Fibroblast of the aortic adventitia (primary cell): ENCODE results near the gene FAM83D. TPM values are rescaled to one million over a fixed set of nuclear protein-coding genes. Genes with fewer than 3 reads are reported as not detected.

Source experiments
- DNase-seq: peaks from one replicate; pipeline ENCODE4 v3.0.0-alpha.2; 2010; ENCODE audit warnings: low read depth
- H3K4me3 ChIP-seq: 2 replicates; pipeline ENCODE4 v1.5.1; 2011; ENCODE audit warnings: low read depth, mild to moderate bottlenecking, control low read depth, low read length, moderate library complexity
- total RNA-seq: library from RNA; depleted of rRNA; stranded (reverse); fragments of >200 nt; gene quantifications from 2 replicates; pipeline ENCODE4 v1.2.3, GENCODE V29; 2012; ENCODE audit warnings: low replicate concordance
- TF ChIP-seq, protein P1 (sequence below): IDR thresholded peaks from 2 replicates; pipeline ENCODE4 v1.5.1; 2011; ENCODE audit warnings: mild to moderate bottlenecking, low read length, control low read depth, inconsistent platforms; ENCODE audit not compliant: insufficient read depth

Gene FAM83D
- total RNA-seq, 1 donor, result 16.7 TPM

DNA sequence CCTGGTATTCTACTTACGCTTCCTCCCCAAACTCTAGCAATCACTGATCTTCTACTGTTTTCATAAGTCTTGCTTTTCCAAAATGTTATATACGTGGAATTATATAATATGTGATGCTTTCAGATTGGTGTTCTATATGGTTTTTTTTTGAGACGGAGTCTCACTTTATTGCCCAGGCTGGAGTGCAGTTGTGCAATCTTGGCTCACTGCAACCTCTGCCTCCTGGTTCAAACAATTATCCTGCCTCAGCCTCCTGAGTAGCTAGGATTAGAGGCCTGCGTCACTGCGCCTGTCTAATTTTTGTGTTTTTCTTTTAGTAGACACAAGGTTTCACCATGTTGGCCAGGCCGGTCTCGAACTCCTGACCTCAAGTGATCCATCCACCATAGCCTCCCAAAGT lies 10.9 kb upstream of the FAM83D start:
- H3K4me3 ChIP-seq, result no peak overlapping the region
- TF ChIP-seq, protein P1, sequence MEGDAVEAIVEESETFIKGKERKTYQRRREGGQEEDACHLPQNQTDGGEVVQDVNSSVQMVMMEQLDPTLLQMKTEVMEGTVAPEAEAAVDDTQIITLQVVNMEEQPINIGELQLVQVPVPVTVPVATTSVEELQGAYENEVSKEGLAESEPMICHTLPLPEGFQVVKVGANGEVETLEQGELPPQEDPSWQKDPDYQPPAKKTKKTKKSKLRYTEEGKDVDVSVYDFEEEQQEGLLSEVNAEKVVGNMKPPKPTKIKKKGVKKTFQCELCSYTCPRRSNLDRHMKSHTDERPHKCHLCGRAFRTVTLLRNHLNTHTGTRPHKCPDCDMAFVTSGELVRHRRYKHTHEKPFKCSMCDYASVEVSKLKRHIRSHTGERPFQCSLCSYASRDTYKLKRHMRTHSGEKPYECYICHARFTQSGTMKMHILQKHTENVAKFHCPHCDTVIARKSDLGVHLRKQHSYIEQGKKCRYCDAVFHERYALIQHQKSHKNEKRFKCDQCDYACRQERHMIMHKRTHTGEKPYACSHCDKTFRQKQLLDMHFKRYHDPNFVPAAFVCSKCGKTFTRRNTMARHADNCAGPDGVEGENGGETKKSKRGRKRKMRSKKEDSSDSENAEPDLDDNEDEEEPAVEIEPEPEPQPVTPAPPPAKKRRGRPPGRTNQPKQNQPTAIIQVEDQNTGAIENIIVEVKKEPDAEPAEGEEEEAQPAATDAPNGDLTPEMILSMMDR, result no peak
- no peak for DNase-seq

DNA sequence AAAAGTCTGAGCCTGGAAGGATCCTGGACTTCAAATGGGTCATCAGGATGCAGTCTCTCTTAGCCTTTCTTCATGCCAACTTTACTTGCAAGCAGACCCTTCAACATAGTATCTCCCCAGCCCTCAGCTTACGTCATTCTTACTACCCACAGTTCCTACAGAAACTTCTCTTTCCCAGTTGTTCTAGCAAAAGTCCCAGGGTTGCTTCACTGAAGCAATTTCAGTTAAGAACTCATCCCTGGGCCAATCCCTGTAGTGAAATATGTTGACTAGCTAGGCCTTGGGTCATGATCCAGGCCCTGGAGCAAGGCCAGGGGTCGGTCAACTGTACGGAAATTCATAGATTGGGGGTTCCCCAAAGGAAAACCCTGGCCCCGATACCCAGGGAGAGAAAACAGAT lies 8.6 kb upstream of the FAM83D start:
- no peak overlapping the region for H3K4me3 ChIP-seq
- DNase-seq, result no peak
- TF ChIP-seq, protein P1, result no peak

DNA sequence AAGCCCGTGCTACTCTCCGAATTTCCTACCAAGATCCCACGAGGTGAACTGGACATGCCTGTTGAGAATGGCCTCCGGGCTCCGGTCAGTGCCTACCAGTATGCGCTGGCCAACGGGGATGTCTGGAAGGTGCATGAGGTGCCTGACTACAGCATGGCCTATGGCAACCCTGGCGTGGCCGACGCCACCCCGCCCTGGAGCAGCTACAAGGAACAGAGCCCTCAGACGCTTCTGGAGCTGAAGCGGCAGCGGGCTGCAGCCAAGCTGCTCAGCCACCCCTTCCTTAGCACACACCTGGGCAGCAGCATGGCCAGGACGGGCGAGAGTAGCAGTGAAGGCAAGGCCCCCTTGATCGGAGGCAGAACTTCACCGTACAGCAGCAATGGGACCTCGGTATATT lies 8.0 kb upstream of the FAM83D start:
- TF ChIP-seq, protein P1, result no peak
- H3K4me3 ChIP-seq, result no peak overlapping the region
- no peak for DNase-seq

DNA sequence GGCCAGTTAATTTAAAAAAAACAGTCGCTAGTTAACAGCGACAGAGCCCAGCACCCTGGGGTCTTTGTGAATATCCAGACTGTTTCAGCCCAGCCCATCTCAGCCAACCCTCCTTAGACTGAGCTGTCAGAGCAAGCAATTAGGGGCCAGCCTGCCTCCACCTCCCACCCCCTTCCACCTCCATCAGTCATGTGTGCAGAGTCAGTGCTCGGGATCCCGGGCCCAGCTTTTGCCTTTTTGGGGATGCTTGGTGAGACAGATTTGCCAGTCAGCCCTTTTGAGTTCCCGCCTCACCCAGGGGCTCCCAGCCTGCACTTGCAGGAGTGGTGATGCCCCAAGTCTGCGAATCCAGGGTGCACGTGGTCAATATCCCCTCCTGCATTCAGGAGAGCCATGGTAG lies 6.5 kb upstream of the FAM83D start:
- TF ChIP-seq, protein P1, result no peak
- no peak for DNase-seq

DNA sequence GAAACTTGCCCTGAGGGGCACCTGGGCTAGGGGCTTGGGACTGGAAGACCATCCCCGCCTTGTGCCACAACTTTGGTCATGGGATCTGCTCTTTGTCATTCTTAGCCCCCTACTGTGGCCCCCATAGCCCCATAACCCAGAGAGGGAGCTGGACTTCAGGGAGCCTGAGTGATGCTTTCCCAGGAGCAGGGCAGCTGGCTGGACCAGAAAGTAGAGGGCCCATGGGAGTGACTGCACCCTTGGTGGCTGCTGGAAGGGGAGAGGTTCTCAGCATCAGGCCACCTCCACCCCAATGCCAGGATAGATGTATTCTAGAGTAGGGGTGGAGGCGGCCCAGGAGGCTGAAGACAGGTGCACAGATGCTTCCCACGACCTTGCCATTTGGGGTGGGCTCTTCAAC lies 5.8 kb upstream of the FAM83D start:
- no peak for DNase-seq

More for the DNA sequence above, 6.5 kb upstream of the FAM83D start:
- no peak overlapping the region for H3K4me3 ChIP-seq

DNA sequence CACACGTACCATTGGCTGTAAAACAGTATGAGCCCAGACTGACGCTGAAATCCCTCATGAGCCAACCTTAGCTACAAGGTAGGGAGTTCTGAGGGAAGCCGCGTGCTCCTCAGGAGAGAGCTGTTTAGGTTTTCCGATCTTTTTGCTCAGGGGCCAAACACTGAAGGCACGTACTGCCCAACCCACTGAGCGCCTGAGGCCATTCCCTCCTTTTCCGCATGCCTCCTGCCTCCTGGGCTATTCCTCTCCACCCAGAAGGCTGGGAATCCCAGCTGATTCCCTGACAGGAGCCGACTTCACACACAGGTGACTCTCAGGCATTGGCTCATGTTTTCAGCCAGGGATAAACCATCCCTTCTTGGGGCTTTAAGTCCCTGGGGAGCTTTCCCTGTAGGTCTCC lies 5.4 kb upstream of the FAM83D start:
- TF ChIP-seq, protein P1, result no peak
- DNase-seq, result no peak

More for the DNA sequence above, 5.8 kb upstream of the FAM83D start:
- H3K4me3 ChIP-seq, result no peak overlapping the region
- TF ChIP-seq, protein P1, result no peak

DNA sequence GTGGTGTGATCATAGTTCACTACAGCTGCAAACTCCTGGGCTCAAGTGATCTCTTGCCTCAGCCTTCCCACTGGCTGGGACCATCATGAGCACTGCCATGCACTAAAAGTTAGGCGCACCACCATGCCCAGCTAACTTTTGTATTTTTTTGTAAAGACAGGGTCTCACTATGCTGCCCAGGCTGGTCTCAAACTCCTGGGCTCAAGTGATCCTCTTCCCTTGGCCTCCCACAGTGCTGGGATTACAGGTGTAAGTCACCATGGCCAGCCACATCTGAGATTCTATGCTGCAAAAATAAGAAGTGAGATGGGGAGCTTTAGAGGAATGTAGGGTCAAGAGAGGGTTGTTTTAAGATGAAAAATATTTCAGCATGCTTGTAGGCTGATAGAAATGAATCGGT lies 1.5 kb upstream of the FAM83D start:
- no peak overlapping the region for H3K4me3 ChIP-seq
- TF ChIP-seq, protein P1, result no peak
- DNase-seq, result no peak

More for the DNA sequence above, 5.4 kb upstream of the FAM83D start:
- H3K4me3 ChIP-seq, result no peak overlapping the region
